HG02840 (cell line): Measurements from ENCODE around the gene NDE1.
A peak's percentile ranks its signal among the peaks of the same experiment; 100 is the strongest.
"Not testable (repeated sequence)": the region's sequence is repeated elsewhere in the genome, so short reads cannot be mapped to it uniquely, and the experiment has no call there.

Experiments
- ATAC-seq: cut with Tn5 transposase; IDR thresholded peaks from one replicate; pipeline ENCODE4 v1.9.1; 2021; ENCODE audit warnings: mild to moderate bottlenecking, moderate library complexity, moderate number of reproducible peaks; ENCODE audit not compliant: unreplicated experiment, low FRiP score

Gene NDE1

DNA sequence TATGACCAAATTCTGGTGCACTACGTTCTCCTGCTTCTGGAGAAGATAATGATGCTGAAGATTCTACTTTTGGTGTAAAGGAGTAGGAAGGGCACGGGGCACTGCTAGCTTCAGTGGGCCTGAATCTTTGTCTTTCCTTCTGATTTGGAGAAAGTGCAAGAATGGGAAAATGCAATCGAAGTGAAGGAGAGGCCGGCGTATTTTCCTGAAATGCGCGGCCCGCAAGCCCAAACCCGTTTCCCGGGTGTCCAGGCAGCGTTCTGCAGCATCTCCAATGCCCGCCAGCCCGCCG is 372 bp upstream of the NDE1 start:
- ATAC-seq = no peak

DNA sequence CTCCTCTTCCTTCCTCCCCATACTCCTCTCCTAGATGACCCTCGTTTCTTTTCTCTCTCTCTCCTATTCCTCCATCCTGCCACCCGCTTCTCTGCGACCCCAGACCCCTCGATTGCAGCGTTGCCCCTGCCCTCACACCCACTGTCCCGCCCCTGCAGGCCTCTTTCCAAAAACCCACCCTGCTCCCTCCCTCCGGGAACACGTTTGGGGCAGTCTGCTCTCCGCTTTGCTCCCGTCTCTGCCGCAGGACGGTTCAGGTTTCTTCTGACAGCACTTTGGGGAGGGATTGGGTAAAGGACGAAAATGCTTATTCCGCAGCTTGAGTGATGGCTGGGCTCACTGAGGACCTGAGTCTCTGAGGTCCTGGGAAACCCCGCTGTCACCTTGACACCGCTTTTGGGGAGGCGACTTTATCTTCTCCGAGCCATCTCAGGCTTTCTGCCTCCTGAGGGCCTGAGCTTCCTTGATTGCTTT is 690 bp downstream of the NDE1 start:
- ATAC-seq = peak; percentile 11

DNA sequence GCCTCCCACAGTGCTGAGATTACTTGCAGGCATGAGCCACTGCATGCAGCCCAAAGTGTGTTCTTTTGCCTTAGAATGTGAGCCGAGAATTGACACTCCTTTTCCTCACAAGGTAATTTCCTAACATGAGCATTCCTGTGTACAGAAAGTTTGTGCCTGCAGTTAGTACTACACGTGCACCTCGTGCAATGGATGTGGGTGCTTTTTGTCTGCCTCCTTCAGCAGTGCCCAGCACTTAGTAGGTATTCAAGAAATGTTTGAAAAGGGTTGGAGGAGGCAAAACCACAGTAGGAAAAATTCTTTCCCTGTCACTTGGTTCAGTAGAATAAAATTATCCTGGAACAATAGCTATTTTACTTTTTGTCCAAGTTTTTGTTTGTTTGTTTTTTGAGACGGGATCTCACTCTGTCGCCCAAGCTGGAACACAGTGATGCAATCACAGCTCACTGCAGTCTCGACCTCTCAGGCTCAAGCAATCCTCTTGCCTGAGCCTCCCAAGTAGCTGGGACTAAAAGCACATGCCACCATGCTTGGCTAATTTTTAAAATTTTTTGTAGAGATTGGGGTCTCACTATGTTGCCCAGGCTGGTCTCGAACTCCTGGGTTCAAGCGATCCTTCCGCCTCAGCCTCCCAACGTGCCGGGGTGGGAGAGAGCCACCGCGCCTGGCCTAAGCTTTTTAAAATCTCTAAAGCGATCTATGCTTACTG is 2.4 kb downstream of the NDE1 start:
- ATAC-seq = no peak

DNA sequence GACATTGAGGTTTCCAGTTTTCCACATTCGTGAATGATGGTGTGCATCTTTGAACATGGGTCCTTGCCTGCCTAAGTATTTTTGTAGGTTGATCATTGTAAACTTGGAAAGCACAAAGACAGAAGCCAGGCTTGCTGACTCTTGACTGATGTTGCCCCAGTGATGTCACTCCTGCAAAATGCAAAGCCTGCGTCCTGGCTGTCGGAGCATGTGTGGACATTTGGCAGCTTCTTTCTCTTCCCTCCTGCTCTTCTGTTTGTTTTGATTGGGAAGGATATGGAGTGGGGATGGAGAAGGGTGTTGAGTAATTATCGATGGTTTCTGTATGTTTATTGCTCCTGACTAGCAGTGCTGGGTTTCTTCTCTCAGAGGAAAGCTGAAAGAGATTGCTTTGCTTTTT is 3.2 kb downstream of the NDE1 start:
- ATAC-seq = no peak

DNA sequence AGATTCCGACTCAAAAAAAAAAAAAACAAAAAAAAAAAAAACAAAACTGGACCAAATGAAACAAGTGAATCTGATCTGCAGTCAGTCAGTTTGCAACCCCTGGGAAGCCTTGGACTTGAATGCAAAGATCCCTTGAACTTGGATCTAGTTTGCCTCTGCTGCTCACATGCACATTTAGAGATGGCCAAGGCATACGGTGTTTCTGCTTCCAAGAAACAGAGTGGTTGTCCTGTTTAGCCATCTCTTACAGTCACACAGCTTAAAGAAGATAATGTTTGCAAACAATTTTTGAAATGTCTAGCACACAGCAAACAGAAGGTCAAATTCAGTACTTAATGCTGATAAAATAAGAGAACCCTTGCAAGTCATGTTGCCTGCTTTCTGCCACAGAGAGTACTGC is 4.5 kb downstream of the NDE1 start:
- no peak for ATAC-seq

DNA sequence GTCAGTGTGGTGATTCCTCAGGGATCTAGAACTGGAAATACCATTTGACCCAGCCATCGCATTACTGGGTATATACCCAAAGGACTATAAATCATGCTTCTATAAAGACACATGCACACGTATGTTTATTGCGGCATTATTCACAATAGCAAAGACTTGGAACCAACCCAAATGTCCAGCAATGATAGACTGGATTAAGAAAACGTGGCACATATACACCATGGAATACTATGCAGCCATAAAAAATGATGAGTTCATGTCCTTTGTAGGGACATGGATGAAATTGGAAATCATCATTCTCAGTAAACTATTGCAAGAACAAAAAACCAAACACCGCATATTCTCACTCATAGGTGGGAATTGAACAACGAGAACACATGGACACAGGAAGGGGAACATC is 5.5 kb downstream of the NDE1 start:
- not testable (repeated sequence) for ATAC-seq

DNA sequence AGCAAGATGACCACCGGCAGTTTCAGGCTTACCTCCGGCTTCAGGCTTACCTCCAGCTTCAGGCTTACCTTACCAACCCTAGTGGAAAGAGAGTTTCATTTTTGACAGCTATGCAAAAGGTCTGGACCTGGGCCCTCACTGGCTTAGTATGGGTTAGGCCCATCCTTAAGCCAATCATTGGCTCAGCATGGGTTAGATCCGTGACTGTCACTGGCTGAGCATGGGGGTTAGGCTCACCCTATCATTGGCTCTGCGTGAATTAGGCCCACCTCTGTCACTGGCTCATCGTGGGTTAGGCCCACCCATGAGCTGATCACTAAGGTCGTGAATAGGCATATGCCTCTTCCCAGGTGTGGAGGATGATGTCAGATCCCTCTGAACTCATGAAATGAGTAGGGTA is 8.1 kb downstream of the NDE1 start:
- no peak for ATAC-seq

DNA sequence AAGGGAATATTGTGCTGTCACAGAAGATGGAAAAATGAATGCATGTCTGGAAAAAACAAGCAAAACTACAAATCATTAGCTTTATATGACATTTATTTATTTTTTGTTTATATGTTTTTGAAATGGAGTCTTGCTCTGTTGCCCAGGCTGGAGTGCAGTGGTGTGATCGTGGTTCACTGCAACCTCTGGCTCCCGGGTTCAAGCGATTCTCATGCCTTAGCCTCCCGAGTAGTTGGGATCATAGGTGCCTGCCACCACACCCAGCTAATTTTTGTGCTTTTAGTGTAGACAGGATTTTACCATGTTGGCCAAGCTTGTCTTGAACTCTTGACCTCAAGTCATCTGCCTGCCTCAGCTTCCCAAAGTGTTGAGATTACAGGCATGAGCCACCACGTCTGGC is 8.5 kb downstream of the NDE1 start:
- no peak for ATAC-seq

DNA sequence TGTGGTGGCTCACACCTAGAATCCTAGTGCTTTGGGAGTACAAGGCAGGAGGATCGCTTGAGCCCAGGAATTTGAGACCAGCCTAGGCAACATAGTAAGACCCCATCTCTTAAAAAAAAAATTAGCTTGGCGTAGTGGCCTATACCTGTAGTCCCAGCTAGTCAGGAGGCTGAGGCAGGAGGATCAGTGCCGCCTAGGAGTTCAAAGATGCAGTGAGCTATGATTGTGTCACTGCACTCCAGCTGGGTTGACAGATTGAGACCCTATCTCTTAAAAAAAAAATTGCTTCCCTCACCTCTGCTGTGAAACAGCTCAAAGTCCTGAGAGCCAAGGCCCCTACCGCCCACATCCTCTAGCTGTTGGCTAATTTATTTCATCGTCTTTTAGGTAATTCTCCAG is 10.2 kb downstream of the NDE1 start:
- no peak for ATAC-seq

DNA sequence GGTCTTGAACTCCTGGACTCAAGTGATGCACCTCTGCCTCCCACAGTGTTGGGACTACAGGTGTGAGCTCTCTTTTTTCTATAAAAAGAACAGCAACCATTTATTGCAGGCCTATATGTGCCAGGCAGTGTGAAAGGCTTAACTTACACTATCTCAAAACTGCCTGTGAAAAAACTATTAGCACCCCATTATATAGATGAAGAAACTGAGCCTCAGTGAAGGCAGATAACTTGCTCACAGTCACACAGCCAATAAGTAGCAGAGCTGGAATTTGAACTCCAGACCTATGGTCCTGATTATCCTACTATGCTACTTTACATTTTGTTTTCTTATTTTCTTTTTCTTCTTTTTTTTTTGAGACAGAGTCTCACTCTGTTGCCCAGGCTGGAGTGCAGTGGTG is 15.1 kb downstream of the NDE1 start:
- no peak for ATAC-seq

DNA sequence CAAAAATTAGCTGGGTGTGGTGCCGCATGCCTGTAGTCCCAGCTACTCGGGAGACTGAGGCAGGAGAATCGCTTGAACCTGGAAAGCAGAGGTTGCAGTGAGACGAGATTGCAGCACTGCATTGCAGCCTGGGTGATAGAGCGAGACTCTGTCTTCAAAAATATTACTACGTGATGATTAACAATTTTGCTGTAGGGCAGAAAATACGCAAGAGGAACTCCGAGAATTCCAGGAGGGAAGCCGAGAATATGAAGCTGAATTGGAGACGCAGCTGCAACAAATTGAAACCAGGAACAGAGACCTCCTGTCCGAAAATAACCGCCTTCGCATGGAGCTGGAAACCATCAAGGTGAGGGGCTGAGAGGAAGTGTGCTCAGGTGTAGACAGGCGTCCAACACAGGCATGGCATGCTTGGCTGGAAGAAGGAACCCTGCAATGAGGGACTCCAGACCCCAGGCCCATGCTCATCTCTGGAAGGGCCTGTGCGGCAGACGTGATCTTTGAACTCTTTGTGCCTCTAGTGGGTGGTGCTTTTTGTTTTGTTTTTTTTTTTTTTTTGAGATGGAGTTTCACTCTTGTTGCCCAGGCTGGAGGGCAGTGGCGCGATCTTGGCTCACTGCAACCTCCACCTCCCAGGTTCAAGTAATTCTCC is 17.2 kb downstream of the NDE1 start:
- ATAC-seq = no peak

DNA sequence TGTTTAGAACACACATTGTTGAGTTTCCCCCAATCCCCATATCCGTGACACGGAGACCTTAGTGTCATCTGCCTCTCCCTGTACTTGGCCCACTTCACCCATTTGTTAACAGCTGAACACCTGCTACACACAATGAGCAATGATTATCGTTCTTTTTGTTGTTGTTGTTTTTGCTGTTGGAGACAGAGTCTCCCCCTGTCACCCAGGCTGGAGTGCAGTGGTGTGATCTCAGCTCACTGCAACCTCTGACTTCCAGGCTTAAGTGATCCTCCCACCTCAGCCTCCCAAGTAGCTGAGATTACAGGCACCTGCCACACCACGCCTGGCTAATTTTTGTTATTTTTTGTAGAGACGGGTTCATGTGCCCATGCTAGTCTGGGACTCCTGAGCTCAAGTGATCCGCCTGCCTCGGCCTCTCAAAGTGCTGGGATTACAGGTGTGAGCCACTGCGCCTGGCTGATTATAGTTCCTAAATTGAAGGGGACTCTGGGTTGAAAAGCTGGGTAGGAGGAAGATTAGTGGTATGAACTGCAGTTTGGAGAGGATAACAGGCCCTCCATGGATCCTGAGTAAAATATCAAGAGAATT is 21.6 kb downstream of the NDE1 start:
- ATAC-seq = no peak

DNA sequence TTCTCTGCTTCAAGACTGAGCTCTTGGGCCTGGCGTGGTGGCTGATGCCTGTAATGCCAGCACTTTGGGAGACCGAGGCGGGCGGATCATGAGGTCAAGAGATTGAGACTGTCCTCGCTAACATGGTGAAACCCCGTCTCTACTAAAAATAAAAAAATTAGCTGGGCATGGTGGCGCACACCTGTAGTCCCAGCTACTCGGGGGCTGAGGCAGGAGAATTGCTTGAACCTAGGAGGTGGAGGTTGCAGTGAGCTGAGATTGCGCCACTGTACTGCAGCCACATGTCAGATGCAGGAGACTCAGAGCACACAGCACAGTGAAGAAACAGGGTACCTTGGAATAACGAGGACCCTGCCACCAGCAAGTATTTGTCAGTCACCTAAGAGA is 22.1 kb downstream of the NDE1 start:
- not testable (repeated sequence) for ATAC-seq

DNA sequence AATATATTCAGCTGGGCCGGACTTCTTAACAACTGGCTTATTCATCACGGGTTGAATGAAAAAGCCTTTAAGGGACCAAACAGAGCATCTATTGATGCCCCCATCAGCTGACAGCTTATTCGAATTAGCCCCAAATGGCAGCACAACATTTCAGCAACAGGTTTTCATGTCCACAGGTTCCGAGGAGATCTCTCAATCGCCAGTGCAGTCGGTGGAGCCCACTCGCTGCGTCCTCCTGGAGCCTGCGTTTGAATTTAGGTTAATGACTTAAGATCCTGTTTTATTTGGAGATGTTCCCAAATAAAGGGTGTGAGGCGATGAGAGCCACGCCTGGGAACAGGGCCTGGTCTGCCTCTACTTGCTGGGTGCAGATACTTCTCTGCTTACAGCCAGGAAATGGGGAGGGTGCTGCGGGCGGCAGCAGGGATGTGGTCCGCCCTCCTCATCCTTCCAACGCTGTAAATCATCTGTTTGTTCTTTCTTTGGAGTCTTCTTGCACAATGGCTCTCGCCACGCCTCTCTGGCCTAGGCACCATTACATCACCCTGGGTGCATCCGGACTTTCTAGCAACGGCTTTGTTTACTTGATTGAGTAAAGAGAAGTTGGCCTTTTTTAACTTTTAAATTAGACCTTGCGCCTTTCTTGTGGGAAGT is 22.6 kb downstream of the NDE1 start:
- no peak for ATAC-seq

DNA sequence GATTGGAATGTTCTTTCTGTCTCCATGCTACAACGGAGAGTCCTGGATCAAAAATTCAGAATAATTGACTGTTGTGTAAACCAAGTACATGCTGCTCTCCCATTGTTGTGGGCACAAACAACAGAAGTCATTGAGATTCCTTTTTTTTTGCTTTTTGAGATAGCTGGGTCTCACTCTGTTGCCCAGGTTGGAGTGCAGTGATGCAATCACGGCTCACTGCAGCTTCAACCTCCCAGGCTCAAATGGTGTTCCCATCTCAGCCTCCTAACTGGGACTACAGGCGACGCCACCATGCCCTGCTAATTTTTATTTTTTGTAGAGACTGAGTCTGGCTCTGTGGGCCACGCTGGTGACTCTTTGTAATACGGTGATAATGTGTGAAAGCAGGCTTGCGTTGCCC is 24.5 kb downstream of the NDE1 start:
- no peak for ATAC-seq

DNA sequence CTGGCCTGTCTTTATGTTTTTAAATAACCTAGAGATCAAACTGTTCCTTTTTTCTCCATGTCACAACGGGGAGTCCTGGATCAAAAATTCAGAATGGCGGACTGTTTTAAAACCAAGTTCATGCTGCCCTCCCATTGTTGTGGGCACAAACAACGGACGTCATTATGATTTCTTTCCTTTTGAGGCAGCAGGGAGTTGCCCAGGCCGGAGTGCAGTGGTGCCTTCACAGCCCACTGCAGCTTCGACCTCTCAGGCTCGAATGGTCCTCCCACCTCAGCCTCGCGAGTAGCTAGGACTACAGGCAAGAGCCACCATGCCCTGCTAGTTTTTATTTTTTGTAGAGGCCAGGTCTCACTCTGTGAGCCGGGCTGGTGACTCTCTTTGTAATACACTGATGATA is 26.5 kb downstream of the NDE1 start:
- no peak for ATAC-seq

DNA sequence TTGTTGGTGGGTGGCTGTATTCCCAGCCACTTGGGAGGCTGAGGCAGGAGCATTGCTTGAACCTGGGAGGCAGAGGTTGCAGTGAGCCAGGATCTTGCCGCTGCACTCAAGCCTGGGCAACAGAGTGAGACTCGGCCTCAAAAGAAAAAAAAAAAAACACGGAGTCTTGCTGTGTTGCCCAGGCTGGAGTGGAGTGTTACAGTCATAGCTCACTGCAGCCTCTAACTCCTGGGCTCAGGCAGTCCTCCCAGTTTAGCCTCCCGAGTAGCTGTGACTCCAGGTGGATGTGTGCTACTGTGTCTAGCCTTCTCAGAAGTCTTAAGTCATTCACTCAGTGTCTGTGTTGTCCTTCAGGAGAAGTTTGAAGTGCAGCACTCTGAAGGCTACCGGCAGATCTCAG is 27.4 kb downstream of the NDE1 start:
- ATAC-seq = no peak

DNA sequence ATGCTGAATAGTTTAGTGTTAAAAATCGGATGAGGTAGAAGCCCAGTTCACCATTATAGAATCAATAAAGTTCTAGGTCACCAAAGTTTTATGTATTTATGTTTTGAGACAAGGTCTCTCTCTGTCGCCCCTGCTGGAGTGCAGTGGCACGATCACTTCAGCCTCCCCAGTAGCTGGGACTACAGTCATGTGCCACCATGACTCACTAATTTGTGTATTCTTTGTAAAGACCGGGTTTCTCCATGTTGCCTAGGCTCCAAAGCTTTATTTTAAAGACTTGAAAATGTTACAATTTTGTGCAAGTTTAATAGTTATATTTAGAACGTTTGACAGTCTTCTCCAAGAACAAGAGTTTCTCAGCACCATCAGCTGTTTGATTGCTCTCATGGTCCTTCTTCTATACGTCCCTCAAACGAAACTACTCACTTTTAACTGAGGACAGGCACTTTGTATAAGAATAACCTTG is 32.1 kb downstream of the NDE1 start:
- no peak for ATAC-seq

DNA sequence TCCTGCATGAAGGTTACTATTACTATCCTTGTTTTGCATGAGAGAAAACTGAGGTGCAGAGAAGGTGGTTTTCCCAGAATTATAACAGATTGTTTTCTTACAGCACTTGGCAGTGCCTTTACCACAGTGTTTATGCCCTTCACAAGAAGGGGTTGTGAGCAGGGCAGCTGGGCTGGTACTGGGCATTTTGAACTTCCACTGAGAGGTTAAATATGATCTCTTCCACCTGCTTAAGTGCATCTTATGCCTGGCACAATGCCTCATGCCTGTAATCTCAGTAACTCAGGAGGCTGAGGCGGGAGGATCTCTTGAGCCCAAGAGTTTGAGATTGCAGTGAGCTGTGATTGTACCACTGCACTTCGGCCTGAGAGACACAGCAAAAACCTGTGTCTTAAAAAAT is 36.2 kb downstream of the NDE1 start:
- no peak for ATAC-seq

DNA sequence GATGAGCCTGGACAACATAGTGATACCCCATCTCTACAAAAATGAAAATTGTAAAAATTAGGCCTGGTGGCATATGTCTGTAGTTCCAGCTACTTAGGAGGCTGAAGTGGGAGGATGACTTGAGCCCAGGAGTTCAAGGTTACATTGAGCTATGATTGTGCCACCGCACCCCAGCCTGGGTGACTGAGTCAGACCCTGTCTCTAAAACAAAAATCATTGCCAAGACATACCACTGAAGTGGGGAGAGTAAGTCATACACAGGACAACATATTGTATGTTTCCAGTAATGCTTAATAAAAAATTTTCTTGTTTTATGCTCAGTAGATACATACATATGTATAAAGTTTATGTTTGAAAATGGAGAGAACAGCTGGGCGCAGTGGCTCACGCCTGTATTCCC is 39.2 kb downstream of the NDE1 start:
- ATAC-seq = no peak

DNA sequence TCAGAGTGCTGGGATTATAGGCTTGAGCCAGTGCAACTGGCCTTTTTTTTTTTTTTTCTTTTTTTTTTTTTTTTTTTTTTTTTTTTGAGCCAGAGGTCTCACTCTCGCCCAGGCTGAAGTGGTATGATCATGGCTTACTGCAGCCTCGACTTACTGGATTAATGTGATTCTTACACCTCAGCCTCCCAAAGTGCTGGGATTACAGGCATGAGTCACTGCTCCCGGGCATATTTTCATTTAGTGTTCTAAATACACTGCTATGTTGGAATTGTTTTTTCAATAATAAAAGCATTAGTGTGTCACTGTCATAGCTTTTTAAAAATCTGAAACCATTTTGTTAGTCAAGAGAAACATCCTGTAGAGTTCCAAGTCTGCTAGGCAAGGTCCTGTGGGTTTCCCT is 40.3 kb downstream of the NDE1 start:
- ATAC-seq = no peak

DNA sequence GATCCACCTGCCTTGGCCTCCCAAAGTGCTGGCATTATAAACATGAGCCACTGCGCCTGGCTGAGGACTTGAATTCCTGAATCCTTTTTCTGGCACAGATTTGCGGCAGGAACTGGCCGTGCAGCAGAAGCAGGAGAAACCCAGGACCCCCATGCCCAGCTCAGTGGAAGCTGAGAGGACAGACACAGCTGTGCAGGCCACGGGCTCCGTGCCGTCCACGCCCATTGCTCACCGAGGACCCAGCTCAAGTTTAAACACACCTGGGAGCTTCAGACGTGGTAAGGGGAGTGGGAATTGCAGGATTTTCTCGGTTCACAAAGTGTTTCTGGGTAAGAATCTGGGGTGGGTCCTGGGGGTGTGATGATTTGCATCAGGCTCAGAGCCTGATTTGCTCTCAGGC is 41.0 kb downstream of the NDE1 start:
- no peak for ATAC-seq
